Activated CD4-positive, CD25-positive, alpha-beta regulatory T cell treated with anti-CD3 and anti-CD28 coated beads, Interleukin-2, amount 50 U/mL, for 16 hours (primary cell): ENCODE measurements around the gene ZNF689.
"Not testable (repeated sequence)": the region's sequence is repeated elsewhere in the genome, so short reads cannot be mapped to it uniquely, and the experiment has no call there.

Experiments
- DNase-seq: peaks from one replicate; pipeline ENCODE4 v3.0.0-alpha.2; 2020; ENCODE audit warnings: low read depth, low spot score

ZNF689 gene

DNA sequence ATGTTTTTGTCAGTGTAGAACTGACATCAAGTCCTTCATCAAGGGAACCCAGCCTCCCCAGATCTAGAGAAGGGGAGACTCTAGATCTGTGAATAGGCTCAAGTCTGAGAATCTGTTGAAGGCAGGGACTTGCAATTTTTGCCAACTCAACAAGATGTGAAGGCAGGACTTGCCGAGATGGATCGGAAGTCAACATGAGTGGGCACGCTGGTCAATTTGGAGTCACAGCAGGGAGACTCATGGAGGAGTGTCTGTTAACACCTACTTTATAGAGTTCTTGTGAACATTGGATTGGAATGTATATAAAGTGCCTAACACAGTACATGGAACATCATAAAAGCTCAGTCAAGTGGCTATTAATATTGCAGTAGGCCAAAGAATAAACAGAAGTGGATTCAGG, 10.0 kb downstream of the ZNF689 start:
- no peak for DNase-seq

DNA sequence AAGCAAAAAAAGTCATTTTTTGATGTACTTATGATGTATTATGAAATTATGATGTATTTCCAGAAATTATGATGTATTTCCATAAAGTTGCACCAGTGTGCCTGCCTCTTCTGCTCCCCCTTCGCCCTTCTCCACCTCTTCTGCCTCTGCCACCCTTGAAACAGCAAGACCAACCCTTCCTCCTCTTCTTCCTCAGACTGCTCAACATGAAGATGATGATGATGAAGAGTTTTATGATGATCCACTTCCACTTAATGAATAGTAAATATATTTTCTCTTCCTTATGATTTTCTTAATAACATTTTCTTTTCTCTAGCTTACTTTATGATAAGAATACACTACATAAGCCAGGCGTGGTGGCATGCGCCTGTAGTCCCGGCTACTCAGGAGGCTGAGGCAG, 17.3 kb downstream of the ZNF689 start:
- no peak for DNase-seq

DNA sequence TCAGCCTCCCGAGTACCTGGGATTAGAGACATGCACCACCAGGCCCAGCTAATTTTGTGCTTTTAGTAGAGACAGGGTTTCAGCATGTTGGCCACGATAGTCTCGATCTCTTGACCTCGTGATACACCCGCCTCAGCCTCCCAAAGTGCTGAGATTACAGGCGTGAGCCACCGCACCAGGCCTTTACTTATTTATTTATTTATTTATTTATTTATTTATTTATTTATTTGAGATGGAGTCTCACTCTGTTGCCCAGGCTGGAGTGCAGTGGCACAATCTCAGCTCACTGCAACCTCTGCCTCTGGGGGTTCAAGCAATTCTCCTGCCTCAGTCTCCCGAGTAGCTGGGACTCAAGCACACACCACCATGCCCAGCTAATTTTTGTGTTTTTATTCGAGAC, 19.3 kb downstream of the ZNF689 start:
- DNase-seq, result not testable (repeated sequence)

DNA sequence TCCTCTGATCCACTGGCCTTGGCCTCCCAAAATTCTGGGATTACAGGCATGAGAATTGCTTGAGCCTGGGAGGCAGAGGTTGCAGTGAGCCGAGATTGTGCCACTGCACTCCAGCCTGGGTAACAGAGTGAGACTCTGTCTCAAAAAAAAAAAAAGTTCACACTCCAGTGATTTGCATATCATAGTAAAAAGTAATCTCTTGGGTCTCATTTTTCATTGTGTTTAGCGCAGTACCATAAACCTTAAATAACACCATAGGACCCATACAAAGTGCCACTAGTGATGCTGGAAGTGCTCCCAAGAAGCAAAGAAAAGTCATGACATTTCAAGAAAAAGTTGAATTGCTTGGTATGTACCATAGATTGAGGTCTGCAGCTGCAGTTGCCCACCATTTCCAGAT, 20.6 kb downstream of the ZNF689 start:
- not testable (repeated sequence) for DNase-seq

DNA sequence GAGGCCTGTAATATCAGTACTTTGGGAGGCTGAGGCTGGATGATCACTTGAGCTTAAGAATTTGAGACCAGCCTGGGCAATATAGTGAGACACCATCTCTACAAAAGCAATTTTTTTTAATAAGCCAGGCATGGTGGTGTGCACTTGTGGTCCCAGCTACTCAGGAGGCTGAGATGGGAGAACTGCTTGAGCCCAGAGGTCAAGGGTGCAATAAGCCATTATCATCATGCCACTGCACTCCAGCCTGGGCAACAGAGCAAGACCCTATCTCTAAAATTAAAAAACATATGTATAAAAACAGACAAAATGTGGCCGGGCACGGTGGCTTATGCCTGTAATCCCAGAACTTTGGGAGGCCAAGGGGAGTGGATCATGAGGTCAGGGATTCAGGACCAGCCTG, 21.5 kb downstream of the ZNF689 start:
- no peak for DNase-seq

DNA sequence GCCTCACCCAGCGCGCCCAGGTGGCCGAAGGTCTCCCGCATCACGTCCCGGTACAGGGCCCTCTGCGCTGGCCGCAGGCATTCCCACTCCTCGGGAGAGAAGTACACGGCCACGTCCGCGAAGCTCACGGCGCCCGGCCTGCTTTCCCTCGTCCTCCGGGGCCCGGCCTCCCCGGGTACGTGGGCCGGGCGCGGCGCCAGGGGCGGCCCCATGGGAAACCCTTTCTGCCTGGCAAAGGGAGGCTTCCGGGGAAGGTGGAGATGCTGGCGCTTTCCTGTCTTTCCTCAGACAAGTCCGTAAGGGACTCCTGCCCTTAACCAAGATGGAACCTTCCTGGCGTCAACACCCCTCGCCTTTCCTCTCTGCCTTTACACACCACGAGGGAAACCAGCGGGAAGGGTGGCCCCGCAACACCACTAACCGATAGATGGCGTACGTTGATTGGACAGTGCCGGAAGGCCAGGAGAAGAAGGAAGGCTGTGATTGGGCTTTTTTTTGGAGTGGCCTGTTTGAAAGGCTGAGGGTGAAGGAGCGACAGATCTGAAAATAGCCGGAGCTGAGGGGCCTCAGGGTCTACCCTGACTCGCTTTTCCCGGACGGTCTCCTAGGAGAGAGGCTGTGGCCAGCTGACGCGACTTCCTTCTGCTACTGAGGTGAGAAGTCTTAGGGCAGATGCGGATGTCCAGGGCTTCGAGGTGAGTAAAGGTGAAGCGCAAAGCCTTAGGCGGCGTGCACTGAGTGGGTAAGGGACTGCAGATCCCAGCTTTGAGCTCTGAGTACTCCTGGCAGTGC, 24.6 kb downstream of the ZNF689 start, which contains the start of gene ZNF785:
TSS of gene ZNF785 (minus strand) at position 298 of the 792 bp plus-strand sequence. CDS start at position 212, 86 bp downstream.
- peak; percentile 90 for DNase-seq

DNA sequence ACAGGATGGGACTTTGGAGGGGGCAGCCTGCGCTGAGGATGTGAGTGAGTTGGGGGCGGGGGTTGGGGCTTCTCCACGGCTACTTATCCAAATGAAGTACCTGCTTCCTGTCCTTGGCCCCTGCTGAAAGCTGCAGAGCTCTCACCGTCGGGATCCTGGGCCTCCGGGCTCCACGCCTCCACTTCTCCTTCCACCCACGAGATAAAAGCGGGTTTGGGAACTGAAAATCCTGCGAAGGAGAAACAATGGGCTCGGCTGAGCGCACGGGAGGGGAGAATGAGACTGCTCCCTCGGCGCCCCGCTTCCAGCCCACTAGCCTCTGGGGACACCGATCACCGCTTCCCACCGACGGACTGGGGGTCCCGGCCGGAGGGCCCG, 25.2 kb downstream of the ZNF689 start:
- DNase-seq, result no peak

DNA sequence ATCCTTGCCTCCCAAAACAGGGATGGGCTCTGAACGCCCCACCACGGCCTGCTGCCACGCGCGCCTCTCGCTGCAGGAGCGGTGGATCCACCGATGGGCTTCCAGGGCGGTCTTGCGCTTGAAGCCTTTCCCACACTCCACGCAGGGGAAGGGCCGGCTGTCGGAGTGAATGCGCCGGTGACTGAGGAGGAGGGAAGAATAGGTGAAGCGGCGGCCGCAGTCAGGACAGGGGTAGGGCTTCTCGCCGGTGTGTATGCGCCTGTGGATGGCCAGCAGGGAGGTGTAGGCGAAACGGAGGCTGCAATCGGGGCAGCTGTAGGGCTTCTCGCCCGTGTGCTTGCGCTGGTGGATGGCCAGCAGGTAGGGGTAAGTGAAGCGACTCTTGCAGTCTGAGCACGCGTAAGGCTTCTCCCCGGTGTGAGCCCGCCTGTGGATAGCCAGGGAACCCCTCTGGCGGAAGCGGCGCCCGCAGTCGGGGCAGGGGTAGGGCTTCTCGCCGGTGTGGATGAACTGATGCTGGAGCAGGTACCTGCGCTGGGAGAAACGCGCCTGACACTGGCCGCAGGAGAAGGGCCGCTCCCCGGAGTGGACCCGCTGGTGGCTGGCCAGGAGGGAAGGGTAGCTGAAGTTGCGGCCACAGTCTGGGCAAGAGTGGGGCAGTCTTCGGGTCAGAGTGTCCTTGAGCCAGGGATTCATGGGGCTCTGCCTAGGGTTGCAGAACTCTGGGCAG, 27.4 kb downstream of the ZNF689 start:
- DNase-seq, result no peak

DNA sequence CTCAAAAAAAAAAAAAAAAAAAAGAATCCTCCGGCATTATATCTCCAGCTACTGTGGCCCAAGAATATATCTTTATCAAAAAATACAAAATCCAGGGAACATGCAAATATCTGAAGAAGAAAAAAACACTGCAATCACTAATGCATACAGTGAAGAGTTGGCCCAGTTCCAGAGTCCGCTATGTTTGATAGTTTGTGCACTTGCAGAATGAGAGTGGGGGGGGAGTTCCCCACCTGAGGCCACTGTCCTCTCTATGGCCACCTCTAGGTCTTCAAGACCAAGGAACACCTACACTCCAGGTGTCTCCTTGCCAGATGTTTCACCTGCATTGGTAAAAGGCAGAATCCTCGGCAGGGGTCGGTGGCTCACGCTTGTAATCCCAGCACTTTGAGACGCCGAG, 28.7 kb downstream of the ZNF689 start:
- DNase-seq, result no peak

DNA sequence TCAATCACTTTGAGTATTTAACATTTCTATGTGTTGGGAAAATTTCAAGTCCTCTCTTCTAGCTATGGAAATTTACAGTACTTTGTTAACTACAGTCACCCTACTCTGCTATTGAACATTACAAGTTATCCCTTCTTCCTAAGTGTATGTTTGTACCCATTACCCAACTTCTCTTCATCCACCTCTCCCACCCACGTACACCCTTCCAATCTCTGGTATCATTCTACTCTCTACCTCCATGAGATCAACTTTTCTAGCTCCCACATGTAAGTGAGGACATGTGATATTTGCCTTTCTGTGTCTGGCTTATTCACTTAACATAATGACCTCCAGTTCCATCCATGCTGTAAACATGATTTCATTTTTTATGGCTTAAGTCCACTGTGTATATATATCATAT, 35.5 kb downstream of the ZNF689 start:
- no peak for DNase-seq

DNA sequence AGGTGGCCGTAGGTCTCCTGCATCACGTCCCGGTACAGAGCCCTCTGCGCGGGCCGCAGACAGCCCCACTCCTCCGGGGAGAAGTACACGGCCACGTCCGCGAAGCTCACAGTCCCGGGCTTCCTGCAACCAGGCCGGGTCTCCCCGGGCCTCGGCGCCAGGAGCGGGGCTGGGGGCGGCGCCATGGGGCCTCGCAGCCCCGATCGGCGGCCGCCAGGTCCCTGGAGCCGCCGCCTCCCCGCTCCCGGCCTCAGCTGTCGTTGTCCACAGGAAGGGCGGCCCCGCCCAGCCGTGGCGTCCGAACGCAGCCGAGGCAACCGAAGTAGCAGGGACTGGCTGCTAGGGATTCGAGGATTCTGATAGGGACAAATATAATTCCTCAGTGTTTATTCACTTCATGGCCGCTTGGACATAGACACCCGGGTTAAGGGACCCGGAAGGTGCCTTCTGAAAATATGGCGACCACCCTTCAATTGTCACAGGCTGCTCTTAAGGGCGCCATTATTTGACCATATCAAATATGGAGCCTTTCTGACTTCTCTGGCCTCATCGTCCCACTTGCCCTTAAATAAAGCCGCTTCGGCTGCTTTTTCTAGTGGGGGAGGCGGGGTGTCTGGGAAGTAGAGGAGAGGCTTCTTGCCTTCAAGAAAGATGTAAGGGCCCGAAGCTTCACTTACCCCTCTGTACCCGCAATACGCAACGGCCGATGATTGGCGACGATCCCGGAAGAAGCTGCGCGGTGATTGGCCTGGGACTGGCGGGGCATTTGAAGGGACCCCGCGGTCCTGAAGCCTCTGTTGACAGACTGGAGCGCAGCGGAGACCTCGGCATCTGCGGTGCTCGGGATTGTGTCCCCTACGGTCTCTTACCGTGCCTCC, 38.5 kb downstream of the ZNF689 start, which contains the start of gene ZNF688:
TSS of gene ZNF688 (minus strand) at position 270 of the 878 bp plus-strand sequence. CDS start at position 185, 85 bp downstream.
- peak; percentile 92 for DNase-seq

DNA sequence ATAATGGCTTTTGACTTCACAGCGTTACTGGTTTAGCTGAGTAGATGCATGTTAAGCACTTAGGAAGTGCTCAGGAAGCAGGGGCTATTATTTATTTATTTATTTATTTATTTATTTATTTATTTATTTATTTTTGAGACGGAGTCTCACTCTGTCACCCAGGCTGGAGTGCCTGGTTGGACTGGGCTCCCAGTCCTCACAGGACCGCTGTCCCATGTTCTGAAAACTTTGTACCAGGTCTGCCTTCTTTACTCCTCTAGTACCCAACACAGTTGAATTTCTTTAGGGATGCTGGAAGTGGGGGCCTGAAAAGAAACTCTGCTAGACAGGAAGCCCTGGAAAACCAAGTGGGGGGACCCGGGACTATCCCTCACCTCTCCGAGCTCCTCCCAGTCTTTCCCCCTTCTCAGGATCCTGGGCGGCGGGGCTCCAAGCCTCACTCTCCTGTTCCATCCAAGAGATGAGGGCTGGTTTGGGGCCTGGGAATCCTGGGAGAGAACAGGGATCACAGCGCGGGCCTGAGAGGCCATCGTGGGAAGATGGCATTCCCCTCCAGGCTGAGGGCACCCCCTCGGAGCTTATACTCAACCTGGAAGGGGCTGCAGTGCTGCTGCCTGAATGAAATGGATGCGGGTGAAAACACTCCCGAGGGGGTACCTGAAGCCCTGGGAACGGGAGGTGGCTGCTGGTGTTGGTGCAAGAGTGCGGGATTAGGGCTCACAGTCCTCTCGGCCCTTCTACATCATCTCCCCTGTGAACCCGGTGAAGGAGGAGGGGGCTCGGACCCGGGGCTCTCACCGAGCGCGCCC, 39.3 kb downstream of the ZNF689 start:
- DNase-seq, result no peak

DNA sequence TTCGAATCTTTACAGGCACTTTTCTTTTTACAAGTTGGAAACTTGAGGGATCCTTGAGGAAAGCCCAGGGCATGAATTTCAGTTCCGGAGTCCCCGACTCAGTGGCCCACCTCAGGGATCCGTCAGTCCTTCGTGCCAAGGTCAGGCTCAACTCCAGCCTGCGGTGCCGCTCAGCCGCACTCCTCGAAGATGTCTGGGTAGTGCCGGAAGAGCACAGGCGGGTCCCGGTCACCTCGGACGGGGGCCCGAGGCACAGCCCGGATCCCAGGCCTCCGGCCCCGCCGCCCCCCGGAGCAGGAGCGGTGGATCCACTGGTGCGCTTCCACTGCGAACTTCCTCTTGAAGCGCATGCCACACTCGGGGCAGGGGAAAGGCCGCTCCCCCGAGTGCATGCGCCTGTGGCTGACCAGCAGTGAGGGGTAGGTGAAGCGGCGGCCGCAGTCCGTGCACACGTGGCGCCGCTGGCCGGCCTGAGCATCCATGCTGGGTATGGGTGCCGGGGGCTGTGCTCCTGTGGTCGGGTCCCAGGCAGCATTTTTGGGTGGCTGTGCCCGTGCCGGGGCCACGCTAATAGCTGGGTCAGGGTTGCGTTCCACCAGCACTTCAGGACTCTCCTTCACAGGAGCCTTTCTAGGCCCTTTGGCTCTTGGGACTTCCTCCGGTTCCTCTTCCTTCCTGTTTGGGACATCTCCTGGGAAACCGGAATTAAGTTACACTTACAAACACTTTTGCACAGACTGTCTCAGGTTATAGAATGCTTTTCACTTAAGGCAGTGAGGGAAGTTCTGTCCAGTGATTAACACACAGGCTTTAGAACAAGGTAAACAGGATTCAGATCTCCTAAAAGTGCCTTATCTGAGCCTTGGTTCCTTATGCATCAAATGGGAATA, 40.2 kb downstream of the ZNF689 start:
- no peak for DNase-seq

DNA sequence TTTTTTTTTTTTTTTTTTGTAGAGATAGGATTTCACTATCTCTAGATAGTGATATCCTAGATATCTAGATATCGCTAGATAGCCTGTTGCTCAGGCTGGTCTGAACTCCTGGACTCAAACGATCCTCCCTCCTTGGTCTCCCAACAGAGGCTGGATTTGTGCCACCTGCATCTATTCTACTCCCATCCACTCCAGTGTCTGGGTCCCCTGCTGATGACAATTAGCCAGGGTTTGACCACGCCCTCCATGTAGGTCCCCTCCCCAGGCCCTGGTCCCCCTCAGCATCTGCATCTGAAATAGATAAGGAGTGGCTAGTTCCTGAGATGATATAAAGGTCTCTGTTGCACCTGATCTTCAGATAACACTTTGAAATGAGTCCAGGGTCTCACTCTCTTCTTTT, 40.9 kb downstream of the ZNF689 start:
- no peak for DNase-seq

DNA sequence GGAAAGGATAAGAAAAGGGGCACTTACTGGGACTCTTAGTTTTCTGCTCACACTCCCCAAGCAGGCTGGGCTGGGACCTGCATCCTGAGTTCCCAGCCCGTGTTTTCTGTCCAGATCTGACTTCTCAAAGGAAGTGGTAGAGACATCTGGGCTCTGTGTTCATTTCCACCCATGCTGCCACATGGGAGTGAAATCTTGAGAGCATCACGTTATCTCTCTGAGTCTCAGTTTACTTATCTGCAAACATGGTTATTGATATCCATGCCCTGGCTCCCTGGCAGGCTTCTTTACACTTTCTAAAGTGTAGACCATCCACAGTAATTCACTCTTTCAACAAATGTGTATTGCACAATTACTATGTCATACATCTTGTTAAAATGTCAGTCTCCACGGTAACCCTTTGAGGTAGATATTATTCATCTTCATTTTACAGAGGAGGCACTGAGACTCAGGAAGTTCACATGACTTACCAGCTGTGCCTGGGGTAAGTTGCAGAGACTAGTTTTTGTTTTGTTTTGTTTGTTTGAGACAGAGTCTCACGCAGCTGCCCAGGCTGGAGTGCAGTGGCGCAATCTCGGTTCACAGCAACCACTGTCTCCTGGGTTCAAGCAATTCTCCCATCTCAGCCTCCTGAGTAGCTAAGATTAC, 42.1 kb downstream of the ZNF689 start:
- DNase-seq, result peak; percentile 23

DNA sequence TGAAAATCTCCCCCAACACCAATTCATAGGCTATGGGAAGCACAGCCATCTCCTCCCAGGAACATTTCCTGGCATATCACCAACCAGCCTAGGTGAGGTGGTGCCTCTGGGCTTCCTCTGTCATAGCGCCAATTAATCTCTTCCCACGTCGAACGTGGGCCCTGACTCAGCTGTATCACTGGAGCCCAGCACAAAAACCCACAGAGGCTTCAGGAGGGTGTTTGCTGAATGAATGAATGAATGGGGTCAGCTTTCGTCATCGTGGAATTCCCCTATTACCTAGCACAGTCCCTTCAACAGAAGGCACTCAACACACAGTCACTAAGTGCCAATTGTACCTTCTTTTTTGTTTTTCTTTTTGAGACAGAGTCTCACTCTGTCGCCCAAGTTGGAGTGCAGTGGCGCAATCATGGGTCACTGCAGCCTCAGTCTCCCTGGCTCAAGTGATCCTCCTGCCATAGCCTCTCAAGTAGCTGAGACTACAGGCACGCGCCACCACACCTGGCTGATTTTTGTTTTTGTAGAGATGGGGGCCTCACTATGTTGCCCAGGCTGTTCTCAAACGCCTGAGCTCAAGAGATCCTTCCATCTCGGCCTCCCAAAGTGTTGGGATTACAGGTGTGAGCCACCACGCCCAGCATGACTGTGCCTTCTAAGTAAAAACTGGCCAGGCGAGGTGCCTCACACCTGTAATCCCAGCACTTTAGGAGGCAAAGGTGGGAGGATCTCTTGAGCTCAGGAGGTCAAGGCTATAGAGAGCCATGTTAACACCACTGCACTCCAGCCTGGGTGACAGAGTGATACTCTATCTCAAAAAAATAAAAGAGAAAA, 42.8 kb downstream of the ZNF689 start:
- DNase-seq, result peak; percentile 52

DNA sequence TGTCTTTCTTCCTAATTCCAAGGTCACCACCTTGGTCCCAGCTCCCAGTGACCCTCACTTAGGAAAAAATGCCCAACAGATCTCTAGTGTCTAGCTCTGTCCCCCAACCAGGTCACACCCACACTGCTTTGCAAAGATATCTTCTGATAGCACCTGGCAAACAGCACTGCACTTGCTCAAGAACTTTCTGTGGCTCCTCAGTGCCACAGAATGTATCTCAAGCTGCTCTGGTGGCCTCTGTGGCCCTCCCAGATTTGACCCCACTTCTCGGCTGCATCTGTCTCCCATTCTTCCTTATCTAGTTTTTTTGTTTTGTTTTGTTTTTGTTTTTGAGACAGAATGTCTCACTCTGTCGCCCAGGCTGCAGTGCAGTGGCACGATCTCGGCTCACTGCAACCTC, 43.7 kb downstream of the ZNF689 start:
- no peak for DNase-seq

DNA sequence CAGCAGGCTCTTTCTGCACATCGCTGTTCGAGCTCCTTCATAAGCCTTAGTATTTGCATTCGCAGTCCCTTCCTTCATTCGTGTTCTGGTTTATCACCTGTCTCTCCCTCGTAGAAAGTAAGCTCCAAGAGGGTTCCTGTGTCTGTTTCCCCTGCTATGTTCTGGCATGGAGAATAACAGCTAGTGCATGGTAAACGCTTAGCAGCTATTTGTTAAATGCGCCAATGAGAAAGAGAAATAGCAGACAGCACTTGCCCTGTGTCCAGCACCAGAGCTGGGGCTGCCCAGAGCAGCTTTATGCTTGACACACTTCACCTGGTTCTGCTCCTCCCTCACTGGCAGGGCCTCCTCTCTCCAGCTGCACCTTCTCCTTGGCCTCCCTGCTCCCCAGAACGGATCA, 44.2 kb downstream of the ZNF689 start:
- DNase-seq, result no peak

DNA sequence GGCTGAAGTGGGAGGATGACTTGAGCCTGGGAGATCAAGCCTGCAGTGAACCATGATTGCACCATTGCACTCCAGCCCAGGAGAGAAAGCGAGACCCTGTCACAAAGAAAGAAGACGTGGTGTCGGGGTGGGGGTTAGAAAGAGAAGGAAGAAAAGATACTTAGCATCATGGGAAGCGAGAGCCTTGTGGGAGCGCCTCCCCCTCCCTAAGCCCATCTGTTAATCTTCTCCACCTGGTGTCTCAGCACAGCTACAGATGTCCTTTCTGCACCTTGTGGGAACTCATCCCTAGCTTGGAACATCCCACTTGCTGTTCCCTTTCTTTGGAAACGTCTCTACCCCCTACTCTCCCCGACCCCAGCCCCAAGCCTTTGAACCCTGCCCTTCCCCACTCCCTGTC, 44.7 kb downstream of the ZNF689 start:
- DNase-seq, result no peak
